IMR-90 (cell line): Measurements from ENCODE around the gene PDGFA. TPM values are rescaled to one million over a fixed set of nuclear protein-coding genes. Genes with fewer than 3 reads are reported as not detected.
A peak's percentile ranks its signal among the peaks of the same experiment; 100 is the strongest.

ENCODE experiments used
- ATAC-seq: fragments of 200-7000 bp; cut with Tn5 transposase; 2 replicates; pipeline ENCODE4 v1.9.1; 2020; ENCODE audit warnings: low read depth, mild to moderate bottlenecking, moderate library complexity
- BruUV-seq: library from RNA; stranded (reverse); fragments of 400-500 nt; replicated peaks from 2 replicates; lab custom pipeline; 2021; lab: Mats Ljungman, UMichigan
- CTCF ChIA-PET: fragments of 300-600 bp; formaldehyde crosslinking; extraction: SDS; loops from one replicate; lab custom pipeline; 2021; ENCODE audit warnings: antibody characterized with exemption; lab: Yijun Ruan, JAX
- POLR2A ChIA-PET: fragments of 300-600 bp; sonication (Branson Sonifier 250); formaldehyde crosslinking; loops from one replicate; lab custom pipeline; 2022; ENCODE audit warnings: antibody characterized with exemption; ENCODE audit not compliant: unreplicated experiment; lab: Charles Lee
- DNase-seq: peaks from one replicate; pipeline ENCODE4 v3.0.0; 2013
- H2AFZ ChIP-seq: replicated peaks from 2 replicates; pipeline ENCODE3; 2013; ENCODE audit warnings: low read length, mild to moderate bottlenecking; ENCODE audit not compliant: poor library complexity
- H2AK5ac ChIP-seq: 2 replicates; pipeline ENCODE4 v1.6.1; 2013; ENCODE audit warnings: low read depth, low read length, inconsistent platforms
- H2AK9ac ChIP-seq: replicated peaks from 2 replicates; pipeline ENCODE3; 2013; ENCODE audit warnings: mild to moderate bottlenecking, low read depth, low read length, moderate library complexity; ENCODE audit not compliant: poor library complexity
- H2BK120ac ChIP-seq: 2 replicates; pipeline ENCODE4 v1.6.1; 2013; ENCODE audit warnings: low read depth, low read length, inconsistent platforms
- H2BK15ac ChIP-seq: 3 replicates; pipeline ENCODE4 v1.6.1; 2013; ENCODE audit warnings: low read depth, low read length, inconsistent platforms
- H2BK20ac ChIP-seq: 2 replicates; pipeline ENCODE4 v1.6.1; 2013; ENCODE audit warnings: low read depth, mild to moderate bottlenecking, inconsistent platforms, low read length, moderate library complexity
- H2BK5ac ChIP-seq: 2 replicates; pipeline ENCODE4 v1.6.1; 2013; ENCODE audit warnings: mild to moderate bottlenecking, low read depth, low read length, inconsistent platforms; ENCODE audit not compliant: poor library complexity, severe bottlenecking
- H3K14ac ChIP-seq: replicated peaks from 2 replicates; pipeline ENCODE4 v1.6.1; 2013; ENCODE audit warnings: low read depth, low read length, inconsistent platforms
- H3K18ac ChIP-seq: 2 replicates; pipeline ENCODE4 v1.6.1; 2013; ENCODE audit warnings: low read depth, low read length, control low read depth
- H3K23ac ChIP-seq: 2 replicates; pipeline ENCODE4 v1.6.1; 2013; ENCODE audit warnings: low read depth, low read length, inconsistent platforms
- H3K27ac ChIP-seq: 2 replicates; pipeline ENCODE4 v1.5.1; 2013; ENCODE audit warnings: mild to moderate bottlenecking, control low read depth, low read length; ENCODE audit not compliant: insufficient read depth
- H3K27me3 ChIP-seq: 2 replicates; pipeline ENCODE4 v1.6.1; 2013; ENCODE audit warnings: low read length; ENCODE audit not compliant: control insufficient read depth, insufficient read depth
- H3K36me3 ChIP-seq: 2 replicates; pipeline ENCODE4 v1.6.1; 2013; ENCODE audit warnings: low read length, mixed read lengths; ENCODE audit not compliant: control insufficient read depth, insufficient read depth
- H3K4ac ChIP-seq: 2 replicates; pipeline ENCODE4 v1.6.1; 2013; ENCODE audit warnings: low read depth, low read length, inconsistent platforms
- H3K4me1 ChIP-seq: 2 replicates; pipeline ENCODE4 v1.6.1; 2013; ENCODE audit warnings: low read length, mixed read lengths; ENCODE audit not compliant: control insufficient read depth, insufficient read depth
- H3K4me2 ChIP-seq: 2 replicates; pipeline ENCODE4 v1.6.1; 2013; ENCODE audit warnings: low read depth, mild to moderate bottlenecking, control low read depth, low read length, moderate library complexity
- H3K4me3 ChIP-seq: 2 replicates; pipeline ENCODE4 v1.5.1; 2013; ENCODE audit warnings: low read depth, mild to moderate bottlenecking, control low read depth, low read length, moderate library complexity; ENCODE audit not compliant: insufficient read depth
- H3K56ac ChIP-seq: 2 replicates; pipeline ENCODE4 v1.6.1; 2013; ENCODE audit warnings: low read length, inconsistent platforms; ENCODE audit not compliant: insufficient read depth; ENCODE audit errors: extremely low read depth
- H3K79me1 ChIP-seq, 2 experiments: 2 replicates each; pipeline ENCODE4 v1.6.1; 2013; ENCODE audit warnings: low read length in 2 of 2, inconsistent platforms in 1 of 2, low read depth in 1 of 2
- H3K9ac ChIP-seq: 2 replicates; pipeline ENCODE4 v1.6.1; 2013; ENCODE audit warnings: low read depth, low read length, control low read depth
- H3K9me1 ChIP-seq: 2 replicates; pipeline ENCODE4 v1.6.1; 2013; ENCODE audit warnings: low read length, inconsistent platforms; ENCODE audit not compliant: insufficient read depth
- H3K9me3 ChIP-seq: 2 replicates; pipeline ENCODE4 v1.6.1; 2013; ENCODE audit warnings: low read length; ENCODE audit not compliant: control insufficient read depth, insufficient read depth
- H4K20me1 ChIP-seq: 2 replicates; pipeline ENCODE4 v1.6.1; 2013; ENCODE audit warnings: low read length, inconsistent platforms; ENCODE audit not compliant: insufficient read depth
- H4K5ac ChIP-seq: 2 replicates; pipeline ENCODE4 v1.6.1; 2013; ENCODE audit warnings: mild to moderate bottlenecking, low read depth, low read length, control low read depth
- H4K8ac ChIP-seq, 2 experiments: 2 replicates each; pipeline ENCODE4 v1.6.1; 2013; ENCODE audit warnings: low read depth in 2 of 2, low read length in 2 of 2, control low read depth in 1 of 2, inconsistent platforms in 1 of 2
- H4K91ac ChIP-seq: 2 replicates; pipeline ENCODE4 v1.6.1; 2013; ENCODE audit warnings: low read depth, low read length, inconsistent platforms; ENCODE audit not compliant: insufficient read depth
- BHLHE40 ChIP-seq: fragments of 150-350 bp; IDR thresholded peaks from 2 replicates; pipeline ENCODE4 v1.6.1; 2016; ENCODE audit warnings: mild to moderate bottlenecking, low read depth, low read length
- CEBPB ChIP-seq: IDR thresholded peaks from 2 replicates; pipeline ENCODE4 v1.6.1; 2012; ENCODE audit warnings: low read depth, low read length, improper control_type of control experiment
- CHD1 ChIP-seq: IDR thresholded peaks from 2 replicates; pipeline ENCODE4 v1.6.1; 2012; ENCODE audit warnings: low read depth, low read length, improper control_type of control experiment
- CTCF ChIP-seq: conservative IDR thresholded peaks from 2 replicates; pipeline ENCODE4 v1.5.1; 2012; ENCODE audit warnings: mild to moderate bottlenecking, low read depth, low read length, improper control_type of control experiment
- ELK1 ChIP-seq: fragments of 150-350 bp; IDR thresholded peaks from 2 replicates; pipeline ENCODE4 v1.6.1; 2016; ENCODE audit warnings: low read depth, mild to moderate bottlenecking, low read length, moderate library complexity, borderline replicate concordance
- FOS ChIP-seq: fragments of 150-350 bp; IDR thresholded peaks from 2 replicates; pipeline ENCODE4 v1.6.1; 2016; ENCODE audit warnings: low read depth, low read length
- MAFK ChIP-seq: IDR thresholded peaks from 2 replicates; pipeline ENCODE4 v1.6.1; 2012; ENCODE audit warnings: low read depth, low read length, improper control_type of control experiment
- MAZ ChIP-seq: IDR thresholded peaks from 2 replicates; pipeline ENCODE4 v1.6.1; 2012; ENCODE audit warnings: low read depth, mild to moderate bottlenecking, low read length, improper control_type of control experiment, moderate library complexity, borderline replicate concordance
- MXI1 ChIP-seq: IDR thresholded peaks from 2 replicates; pipeline ENCODE4 v1.6.1; 2012; ENCODE audit warnings: low read depth, mild to moderate bottlenecking, low read length, moderate library complexity, borderline replicate concordance
- NFE2L2 ChIP-seq: fragments of 150-350 bp; IDR thresholded peaks from 2 replicates; pipeline ENCODE4 v1.6.1; 2016; ENCODE audit warnings: low read depth, mild to moderate bottlenecking, low read length
- RAD21 ChIP-seq: IDR thresholded peaks from 2 replicates; pipeline ENCODE4 v1.6.1; 2012; ENCODE audit warnings: low read length, improper control_type of control experiment
- RCOR1 ChIP-seq: IDR thresholded peaks from 2 replicates; pipeline ENCODE4 v1.6.1; 2012; ENCODE audit warnings: mild to moderate bottlenecking, low read length, improper control_type of control experiment; ENCODE audit not compliant: insufficient replicate concordance
- RFX5 ChIP-seq: IDR thresholded peaks from 2 replicates; pipeline ENCODE4 v1.8.0; 2012; ENCODE audit warnings: low read depth, mild to moderate bottlenecking, low read length, moderate library complexity
- SMC3 ChIP-seq: fragments of 150-350 bp; IDR thresholded peaks from 2 replicates; pipeline ENCODE4 v1.6.1; 2016; ENCODE audit warnings: low read depth, mild to moderate bottlenecking, antibody characterized with exemption, low read length, moderate library complexity
- USF2 ChIP-seq: fragments of 150-350 bp; IDR thresholded peaks from 2 replicates; pipeline ENCODE4 v1.6.1; 2017; ENCODE audit warnings: mild to moderate bottlenecking, antibody characterized with exemption, low read length, low read depth
- WGBS, 2 experiments: methylation state at CpG; one replicate each; pipeline versions ENCODE4 v1.1.5 to v1.1.7; 2013; ENCODE audit warnings: missing lambda C conversion rate in 2 of 2; ENCODE audit not compliant: insufficient read length in 1 of 2; ENCODE audit errors: extremely low coverage in 2 of 2; 5-methylcytosine and 5-hydroxymethylcytosine counted together
- dilution Hi-C: fragments of 300-500 bp; cut with HindIII; formaldehyde crosslinking; loops from one replicate; pipeline ENCODE4 v1.14.3; 2018; ENCODE audit warnings: low sequenced_read_pairs; ENCODE audit not compliant: unreplicated experiment
- in situ Hi-C: fragments of 300-500 bp; cut with MboI; formaldehyde crosslinking; loops from 3 replicates; pipeline ENCODE4 v1.14.3; 2019; ENCODE audit warnings: low sequenced_read_pairs, inconsistent platforms, mixed read lengths
- intact Hi-C: fragments of 100-400 bp; cut with micrococcal nuclease; formaldehyde crosslinking; loops from 2 replicates; pipeline ENCODE4 v1.10.0; 2022
- polyA plus RNA-seq, 3 experiments: library from polyadenylated mRNA; depleted of rRNA; stranded (reverse); fragments of >200 nt; gene quantifications; 2 replicates each; pipeline ENCODE4 v1.2.3, GENCODE V29; 2012; ENCODE audit warnings: low replicate concordance in 1 of 3
- total RNA-seq: library from RNA; depleted of rRNA; stranded (reverse); fragments of >200 nt; gene quantifications from 2 replicates; pipeline ENCODE4 v1.2.3, GENCODE V29; 2012

Gene PDGFA
- total and polyA plus RNA-seq, 2 of the 4 experiments (the other 2 are of a cell fraction), result 3.3 to 3.8 TPM

GRCh38 chr7:461453-462172, 58.0 kb downstream of the PDGFA start:
- CTCF ChIA-PET, result no interaction called here
- Histone ChIP-seq H2AFZ (peak overlapping the region; percentile 37), H3K56ac (no peak overlapping the region), H3K9me3 (no peaks in the 10 kb centered on the region; the same call in 1 of the 2 replicates), H3K4me1 (peaks cover 19% of the 10 kb centered on the region), H2BK15ac (no peak overlapping the region), H3K4me3 (no peak overlapping the region), H4K20me1 (0 out of 2 replicates have a peak, but pooled peaks cover 6% of the 10 kb centered on the region), H3K4me2 (no peak overlapping the region), H2AK5ac (no peak overlapping the region), H4K8ac (no peak overlapping the region; a peak in 1 of 4 replicates), H3K23ac (no peak overlapping the region), H3K36me3 (no peaks in the 10 kb centered on the region), H3K27me3 (no peaks in the 10 kb centered on the region; the same call in 1 of the 2 replicates), H4K5ac (no peak overlapping the region), H3K79me1 (no peaks in the 10 kb centered on the region), H3K18ac (no peak overlapping the region), H3K14ac (no peak overlapping the region), H3K9ac (no peak overlapping the region), H2BK120ac (no peak overlapping the region), H2BK5ac (no peak overlapping the region), H3K9me1 (no peaks in the 10 kb centered on the region), H3K4ac (no peak overlapping the region), H2AK9ac (peak overlapping the region; percentile 37), H3K27ac (no peak overlapping the region), H4K91ac (no peak overlapping the region), H2BK20ac (no peak overlapping the region)
- intact Hi-C loops (no loop called here), dilution Hi-C loops (no loop called here), in situ Hi-C loops (no loop called here)
- ATAC-seq, result 0 out of 2 replicates have a peak, but pooled peaks have one; percentile 7
- POLR2A ChIA-PET, result no interaction called here
- 74% methylated on average over 16 of the region's 29 CpGs; no CpG with 5 or more reads in 1 of the 2 experiments for WGBS, 2 experiments
- DNase-seq, result no peak
- BruUV-seq, result no TSS peak
- TF ChIP-seq CHD1 (no peak), CEBPB (no peak), BHLHE40 (no peak), FOS (no peak), MAZ (no peak; the same call in 1 of the 2 replicates), MAFK (no peak), RCOR1 (no peak), MXI1 (no peak), RFX5 (no peak), SMC3 (no peak), USF2 (no peak), RAD21 (no peak), ELK1 (no peak), CTCF (no peak), NFE2L2 (no peak)
